GM19240 (cell line): ENCODE results near the gene HOXD9.

ENCODE experiments used
- DNase-seq: peaks from one replicate; pipeline ENCODE4 v3.0.0; 2011; ENCODE audit warnings: low spot score; ENCODE audit not compliant: insufficient read length

The HOXD9 gene

DNA sequence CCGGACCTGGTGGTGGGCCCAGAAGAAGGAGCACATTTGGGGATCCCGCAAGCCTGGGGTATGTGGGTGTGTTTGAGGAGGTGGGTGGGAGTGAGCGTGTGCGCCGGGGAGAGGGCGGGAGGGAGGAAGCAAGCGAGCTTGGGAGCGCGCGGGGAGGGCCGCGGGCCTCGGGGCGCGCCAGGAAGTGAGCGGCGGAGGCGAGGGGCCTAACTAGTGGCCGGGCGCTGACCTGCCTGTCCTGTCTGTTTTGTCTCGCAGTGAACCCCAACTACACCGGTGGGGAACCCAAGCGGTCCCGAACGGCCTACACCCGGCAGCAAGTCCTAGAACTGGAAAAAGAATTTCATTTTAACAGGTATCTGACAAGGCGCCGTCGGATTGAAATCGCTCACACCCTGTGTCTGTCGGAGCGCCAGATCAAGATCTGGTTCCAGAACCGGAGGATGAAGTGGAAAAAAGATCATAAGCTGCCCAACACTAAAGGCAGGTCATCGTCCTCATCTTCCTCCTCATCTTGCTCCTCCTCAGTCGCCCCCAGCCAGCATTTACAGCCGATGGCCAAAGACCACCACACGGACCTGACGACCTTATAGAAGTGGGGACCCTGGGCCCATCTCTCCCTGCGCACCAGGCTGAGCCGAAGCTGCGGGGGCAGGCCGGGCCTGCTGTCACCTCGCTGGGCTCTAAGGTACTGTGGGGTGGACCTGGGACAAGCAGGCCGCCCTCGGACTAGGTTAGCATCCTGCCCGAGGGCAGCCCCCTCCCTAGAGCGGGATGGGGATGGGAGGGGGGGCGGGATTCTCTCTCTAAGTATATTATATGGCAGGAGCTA lies 30.0 kb downstream of the HOXD9 start:
- DNase-seq: no peak

DNA sequence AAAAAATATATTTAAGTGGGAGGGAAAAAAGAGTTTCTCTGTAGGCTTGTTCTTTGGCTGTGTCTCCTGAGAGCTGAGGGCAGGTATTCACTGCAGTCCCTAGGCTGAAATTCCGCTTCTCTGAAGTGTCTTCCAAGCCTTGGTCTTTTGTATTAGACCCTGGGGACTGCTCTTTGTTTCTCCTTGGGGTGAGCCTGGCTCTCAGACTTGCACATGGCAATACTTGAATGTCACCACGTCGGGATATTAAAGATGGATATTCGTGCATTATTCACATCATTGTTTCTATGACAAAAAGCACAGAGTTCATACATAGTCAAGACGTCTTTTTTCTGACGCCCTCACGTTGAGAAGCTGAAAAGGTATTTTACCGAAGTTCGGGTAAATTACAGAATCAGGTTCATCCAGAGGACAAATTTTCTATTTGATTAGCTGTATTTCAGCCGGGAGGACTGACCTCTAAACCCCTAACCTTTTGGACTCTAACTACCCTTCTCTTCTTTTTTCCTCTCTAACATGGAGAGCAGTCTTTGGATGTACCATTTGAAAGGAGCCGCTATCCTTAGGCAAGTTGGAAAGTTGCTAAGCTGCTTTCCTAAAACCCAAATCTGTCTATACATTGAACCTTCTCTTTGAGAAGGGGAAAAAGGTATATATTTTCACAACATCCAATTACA lies 32.2 kb downstream of the HOXD9 start:
- DNase-seq: no peak

DNA sequence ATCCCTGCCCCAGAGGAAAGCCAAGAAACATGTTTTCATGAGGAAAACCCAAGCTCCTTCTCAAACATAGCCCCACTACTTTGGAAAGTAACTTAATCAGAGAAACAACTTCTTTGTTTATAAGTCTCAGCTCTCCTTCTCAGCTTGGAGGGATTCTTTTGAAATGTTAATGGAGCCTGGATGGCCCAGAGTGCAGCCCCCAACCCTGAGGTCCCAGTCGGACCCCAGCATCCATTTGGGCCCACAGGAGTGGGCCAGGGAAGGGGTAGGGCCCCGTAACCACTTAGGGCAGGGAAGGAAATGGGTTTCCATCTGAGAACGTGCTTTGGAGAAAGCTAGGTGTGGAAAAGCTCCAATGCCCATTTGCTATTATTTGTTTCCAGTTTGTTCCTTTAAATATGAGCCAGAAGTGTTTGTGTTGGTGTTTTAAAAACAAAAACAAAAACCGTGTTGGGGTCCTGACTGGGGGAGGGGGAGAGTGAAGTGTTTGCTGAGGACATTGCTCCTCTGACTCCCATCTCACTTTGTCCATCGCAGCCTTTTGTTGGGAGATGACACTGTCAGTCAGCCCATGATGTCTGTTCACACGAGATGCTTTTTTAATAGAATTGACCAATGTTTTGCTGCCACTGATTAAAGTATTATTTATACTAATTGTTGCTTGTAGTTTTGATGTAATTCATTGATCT lies 33.0 kb downstream of the HOXD9 start:
- no peak for DNase-seq

DNA sequence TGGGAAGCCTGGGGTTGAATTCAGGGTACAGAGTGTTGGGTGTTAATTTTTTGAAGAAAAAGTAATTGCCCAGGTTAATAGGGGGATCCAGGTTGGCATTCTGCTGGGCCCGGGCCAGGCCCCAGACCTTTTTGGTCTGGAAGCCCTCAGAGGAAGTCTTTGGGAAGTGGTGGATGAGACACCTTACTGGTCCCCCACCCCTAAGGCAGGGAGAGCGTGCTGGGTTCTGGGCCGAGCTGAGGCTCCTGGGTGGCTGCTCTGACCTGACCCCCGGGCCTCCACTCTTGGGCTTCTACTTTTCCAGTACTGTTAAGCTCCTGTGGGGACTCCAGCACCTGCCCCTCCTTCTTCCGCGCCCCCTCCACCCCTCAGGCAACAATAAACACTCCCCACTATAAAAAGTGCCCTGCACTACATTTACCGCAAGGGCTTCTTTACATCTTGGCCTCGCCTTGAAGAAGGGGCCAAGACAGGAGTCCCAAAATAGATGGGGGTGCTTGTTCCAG lies 33.8 kb downstream of the HOXD9 start:
- no peak for DNase-seq

DNA sequence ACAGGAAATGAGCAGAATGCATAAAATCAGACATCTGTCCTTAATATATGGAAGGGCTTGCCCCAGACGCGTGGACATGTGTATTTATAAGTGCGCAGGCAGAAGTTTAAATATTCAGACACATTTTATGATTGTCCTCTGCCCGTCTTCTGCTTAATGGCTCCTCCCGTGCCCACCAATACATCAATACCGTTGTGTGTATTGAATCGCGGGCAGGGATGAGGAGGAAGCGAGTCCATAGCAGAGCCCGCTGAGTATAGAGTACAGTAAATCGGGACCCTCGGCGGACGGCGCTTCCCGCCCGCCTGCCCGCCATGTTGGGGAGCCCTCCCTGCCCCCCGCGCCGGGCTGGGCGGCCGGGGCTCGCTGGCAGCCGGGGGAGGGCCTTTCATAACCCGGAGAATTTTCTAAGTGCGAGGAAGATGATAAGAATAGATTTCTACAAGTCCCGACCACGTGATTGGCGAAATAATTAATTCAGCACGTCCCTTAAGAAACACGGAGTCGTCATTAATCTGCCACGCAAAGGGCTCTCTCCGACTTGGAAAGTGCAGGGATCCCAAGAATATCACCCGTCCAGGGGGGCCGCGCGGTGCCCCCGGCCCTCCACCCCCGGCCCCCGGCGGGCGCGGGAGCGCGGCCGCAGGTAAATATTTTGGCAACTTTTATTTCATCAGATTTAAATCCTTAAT lies 34.4 kb downstream of the HOXD9 start, which contains the start of gene HOXD3:
Gene HOXD3 (plus strand): TSS at position 501 of the 692 bp plus-strand sequence. CDS start 11,808 bp downstream, outside the sequence.
- DNase-seq: no peak

- DNase-seq: no peak
These were observed 35.1 kb downstream of the HOXD9 start for GRCh38 chr2:176157499-176158185.

GRCh38 chr2:176158186-176158591 lies 35.7 kb downstream of the HOXD9 start:
- no peak for DNase-seq

- no peak for DNase-seq
These were observed 36.5 kb downstream of the HOXD9 start for GRCh38 chr2:176158855-176159662.

- DNase-seq: no peak
These were observed 37.2 kb downstream of the HOXD9 start for GRCh38 chr2:176159663-176160250.

DNA sequence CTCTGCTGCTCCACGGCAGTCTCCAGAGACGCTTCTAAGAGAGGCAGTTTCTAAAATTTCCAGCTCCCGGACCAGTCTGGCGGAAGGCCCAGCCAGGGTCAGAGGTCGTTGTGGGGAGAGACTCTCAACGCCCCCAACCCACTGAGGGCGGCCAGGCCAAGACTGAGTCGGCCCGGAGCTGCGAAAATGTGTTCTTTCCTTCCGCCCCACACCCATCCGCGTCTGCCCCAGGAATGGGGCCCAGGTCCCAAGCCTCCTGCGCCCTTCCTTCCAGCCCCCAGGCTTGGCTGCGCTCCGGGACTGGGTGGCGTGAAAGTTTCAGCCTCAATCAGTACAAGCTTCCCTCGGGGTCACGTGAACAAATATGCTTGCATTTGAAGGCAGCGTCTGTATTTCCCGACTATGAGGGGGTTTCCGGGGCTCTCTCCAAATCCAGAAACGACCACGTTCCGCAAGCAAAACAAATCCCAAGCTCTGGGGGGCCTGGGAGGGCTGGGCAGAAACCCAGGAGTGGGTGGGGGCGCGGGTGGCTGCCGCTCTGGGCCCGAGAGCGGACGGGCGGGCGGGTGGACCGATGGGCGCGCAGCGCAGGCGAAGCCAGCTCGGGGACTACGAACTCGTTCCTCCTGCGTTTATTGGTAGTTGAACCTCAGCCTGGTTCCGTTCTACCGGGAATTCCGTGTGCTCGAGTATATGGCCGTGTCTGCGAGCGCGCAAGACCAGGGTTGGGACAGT lies 37.9 kb downstream of the HOXD9 start:
- no peak for DNase-seq

DNA sequence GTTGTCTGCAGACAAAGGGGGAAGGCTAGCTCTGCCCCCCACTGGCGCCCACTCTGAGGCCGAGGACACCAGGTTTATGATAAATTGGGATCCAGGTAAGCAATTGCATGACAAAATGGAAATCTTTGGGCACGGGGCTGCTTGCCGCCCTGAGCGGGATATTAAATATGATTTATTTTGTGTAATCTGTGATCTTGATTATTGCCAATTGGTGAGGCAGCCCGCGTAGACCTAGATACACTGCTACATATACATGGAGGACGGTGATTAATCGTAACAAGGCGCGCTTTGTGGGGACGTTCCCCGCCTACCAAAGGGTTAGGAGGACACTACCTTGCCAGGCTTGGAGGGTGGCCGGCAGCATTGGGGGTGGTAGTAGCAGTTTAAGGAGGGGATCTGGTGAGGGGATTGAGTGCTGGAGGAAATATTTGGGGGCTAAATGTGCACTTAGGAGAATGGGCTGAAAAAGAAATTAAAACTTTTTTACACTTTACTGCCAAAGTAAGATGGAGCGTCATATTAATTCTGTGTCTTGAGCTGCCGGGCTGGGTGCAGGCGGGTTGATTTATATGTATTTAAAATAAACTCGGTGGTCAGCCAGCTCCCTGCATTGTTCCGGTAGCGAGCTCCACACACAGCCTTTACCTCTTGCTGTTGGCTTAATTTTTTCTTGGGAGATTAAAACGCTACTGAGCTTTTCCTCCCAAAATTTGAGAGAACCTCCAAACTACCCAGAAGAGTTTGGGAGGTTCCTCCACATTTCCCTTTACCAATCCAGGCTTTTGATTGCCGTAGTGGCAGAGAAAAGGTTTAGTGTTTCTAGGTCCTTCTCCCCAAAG lies 38.7 kb downstream of the HOXD9 start:
- DNase-seq: no peak

DNA sequence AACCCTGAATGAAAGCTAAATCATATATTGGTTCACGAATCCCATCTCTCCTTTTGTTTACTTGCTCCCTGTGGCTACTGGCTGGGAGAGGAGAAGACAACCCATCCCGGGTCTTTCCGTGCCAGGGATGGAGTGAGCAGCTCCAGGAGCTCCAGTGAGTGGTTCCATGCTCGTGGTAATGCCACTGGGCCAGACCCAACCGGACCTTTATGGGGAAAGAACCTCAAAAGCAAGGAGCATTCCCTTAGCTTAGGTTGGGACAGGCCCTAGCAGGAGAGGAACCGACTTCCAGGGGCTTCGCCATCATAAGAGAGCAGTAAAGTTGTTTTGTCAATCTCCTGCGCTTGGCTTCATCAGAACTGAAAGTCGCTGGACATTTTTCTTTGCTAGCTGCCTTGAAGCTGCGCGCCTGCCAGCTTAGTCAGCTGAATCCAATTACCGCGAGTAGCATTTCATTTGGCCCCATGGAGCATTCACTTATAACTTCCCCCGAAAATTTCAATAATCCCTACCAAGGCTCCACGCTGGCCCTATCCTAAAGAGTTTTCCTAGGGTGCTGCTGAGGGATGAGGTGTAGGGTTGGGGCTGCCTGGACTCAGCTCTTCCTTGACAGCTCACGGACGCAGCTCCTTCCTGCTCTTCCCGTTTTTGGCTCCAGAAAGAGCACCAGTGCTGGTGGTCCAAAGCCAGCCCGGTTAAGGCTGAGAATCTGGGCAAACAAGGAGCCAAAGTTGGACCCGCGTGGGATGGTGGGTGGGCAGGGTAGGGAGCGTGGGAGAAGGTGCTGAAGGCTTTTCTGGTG lies 39.5 kb downstream of the HOXD9 start:
- no peak for DNase-seq

DNA sequence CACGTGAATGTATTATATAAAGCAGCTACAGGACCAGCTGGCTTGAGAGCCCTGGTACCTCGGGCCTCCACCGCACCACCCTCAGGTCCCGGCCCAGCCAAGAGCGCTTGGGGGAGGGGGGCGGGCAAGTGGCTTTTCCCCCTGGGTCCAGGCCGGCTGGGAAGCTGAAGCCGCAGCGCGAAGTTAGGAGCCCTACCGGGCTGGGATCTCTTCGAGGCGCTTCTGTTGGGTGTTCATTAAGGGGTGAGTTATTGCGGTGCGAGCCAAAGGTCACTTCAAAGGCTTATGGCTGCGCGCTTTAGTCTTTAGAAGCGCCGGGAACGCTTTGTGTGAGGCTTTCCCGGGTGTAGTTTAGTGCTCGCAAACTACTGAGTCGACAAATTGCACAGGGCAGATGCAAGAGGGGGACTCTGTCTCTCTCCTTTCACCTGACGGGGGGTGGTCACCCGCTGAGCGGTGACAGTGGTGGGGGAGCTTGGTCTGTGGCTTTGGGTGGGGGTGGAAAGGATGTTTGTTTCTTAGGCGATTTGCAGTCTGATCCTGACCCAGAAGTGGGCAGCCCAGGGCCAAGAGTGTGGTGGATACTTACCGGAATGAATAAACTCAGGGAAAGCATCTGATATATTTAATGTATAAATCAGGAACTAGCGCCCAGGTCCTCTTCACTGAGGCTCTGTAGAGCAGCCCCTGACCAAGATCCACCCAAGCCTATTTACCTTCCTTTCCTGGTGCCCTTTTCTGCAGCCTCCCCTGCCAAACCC lies 40.6 kb downstream of the HOXD9 start:
- no peak for DNase-seq

GRCh38 chr2:176163672-176164056 lies 41.1 kb downstream of the HOXD9 start:
- DNase-seq: no peak

- DNase-seq: no peak
These were observed 41.7 kb downstream of the HOXD9 start for GRCh38 chr2:176164201-176164600.

DNA sequence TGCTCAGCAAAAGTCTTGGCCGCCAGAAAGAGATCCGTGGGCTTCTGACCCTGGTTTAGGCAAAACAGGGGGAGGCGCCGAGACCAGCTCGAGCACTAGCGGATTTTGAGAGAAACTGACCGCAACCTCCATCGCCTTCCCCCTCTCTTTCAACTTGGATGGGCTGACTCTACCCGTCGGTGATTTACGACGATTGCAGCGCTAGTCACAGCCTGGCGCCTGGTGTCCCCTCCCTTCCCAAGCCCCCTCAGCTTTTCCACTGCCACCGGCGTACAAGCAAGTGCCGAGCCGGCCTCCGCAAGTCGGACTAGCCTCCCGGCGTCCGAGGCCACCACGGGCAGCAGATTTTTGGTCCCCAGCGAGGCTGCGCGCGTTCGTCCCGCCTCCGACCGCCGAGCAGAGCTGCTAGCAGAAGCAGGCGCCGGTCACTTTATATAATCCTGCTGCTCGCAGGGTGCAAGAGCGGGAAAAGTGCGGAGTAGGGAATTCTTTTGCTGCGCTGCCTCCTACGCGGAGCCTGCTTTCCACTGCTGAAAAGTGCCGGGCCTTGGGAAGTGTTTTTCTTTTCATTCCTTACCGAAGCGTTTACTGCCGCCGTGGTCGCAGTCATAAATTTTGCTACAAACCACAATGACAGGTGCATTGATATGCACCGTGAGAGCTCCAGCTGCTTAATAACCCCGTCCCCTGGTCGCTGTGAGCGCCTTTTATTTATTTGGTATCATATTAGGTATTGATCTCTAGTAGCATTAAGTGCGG lies 42.3 kb downstream of the HOXD9 start:
- no peak for DNase-seq
